Keratinocyte (primary cell): ENCODE results near the gene LTF. TPM values are rescaled to one million over a fixed set of nuclear protein-coding genes. Genes with fewer than 3 reads are reported as not detected.
"Not testable (repeated sequence)": the region's sequence is repeated elsewhere in the genome, so short reads cannot be mapped to it uniquely, and the experiment has no call there.

Experiments used
- DNase-seq: peaks from one replicate; pipeline ENCODE4 v3.0.0-alpha.2; 2011; ENCODE audit warnings: low read depth, missing footprints, low spot score
- FAIRE-seq: peaks from 2 replicates; lab custom pipeline; 2011; peaks lifted over from hg19 to GRCh38; lab: Jason Lieb, UNC
- H2AFZ ChIP-seq: 2 replicates; pipeline ENCODE4 v1.6.0; 2012; ENCODE audit warnings: low read length, control low read depth, inconsistent platforms; ENCODE audit not compliant: control insufficient read depth
- H3K27ac ChIP-seq: 2 replicates; pipeline ENCODE4 v1.5.1; 2011; ENCODE audit warnings: low read length; ENCODE audit not compliant: control insufficient read depth, insufficient read depth
- H3K27me3 ChIP-seq: 3 replicates; pipeline ENCODE4 v1.6.0; 2011; ENCODE audit warnings: low read length; ENCODE audit not compliant: control insufficient read depth, insufficient read depth; ENCODE audit errors: extremely low read depth
- H3K36me3 ChIP-seq, 2 experiments: 2 replicates in 1 of 2; 3 replicates in 1 of 2; pipeline ENCODE4 v1.5.1; 2011; ENCODE audit warnings: low read length in 2 of 2, mild to moderate bottlenecking in 1 of 2; ENCODE audit not compliant: control insufficient read depth in 2 of 2, insufficient read depth in 2 of 2; ENCODE audit errors: extremely low read depth in 1 of 2
- H3K4me1 ChIP-seq: 3 replicates; pipeline ENCODE4 v1.5.1; 2011; ENCODE audit warnings: low read length; ENCODE audit not compliant: control insufficient read depth, insufficient read depth; ENCODE audit errors: extremely low read depth
- H3K4me2 ChIP-seq: 3 replicates; pipeline ENCODE4 v1.6.0; 2011; ENCODE audit warnings: low read depth, low read length; ENCODE audit not compliant: control insufficient read depth, insufficient read depth; ENCODE audit errors: extremely low read depth
- H3K4me3 ChIP-seq, 3 experiments: fragments of 200-600 bp in 1 of 3; sonication (generic) in 1 of 3; 2 replicates in 2 of 3; 3 replicates in 1 of 3; pipeline ENCODE4 v1.5.1; 2011 to 2016; ENCODE audit warnings: low read length in 3 of 3, mild to moderate bottlenecking in 3 of 3, control low read depth in 2 of 3, inconsistent platforms in 1 of 3, low read depth in 1 of 3, mixed read lengths in 1 of 3, mixed run types in 1 of 3, moderate library complexity in 1 of 3; ENCODE audit not compliant: control insufficient read depth in 2 of 3, insufficient read depth in 2 of 3; ENCODE audit errors: extremely low read depth in 1 of 3
- H3K79me2 ChIP-seq: 2 replicates; pipeline ENCODE4 v1.6.0; 2012; ENCODE audit warnings: low read length; ENCODE audit not compliant: control insufficient read depth, insufficient read depth
- H3K9ac ChIP-seq: 3 replicates; pipeline ENCODE4 v1.6.0; 2011; ENCODE audit warnings: low read length; ENCODE audit not compliant: control insufficient read depth, insufficient read depth; ENCODE audit errors: extremely low read depth
- H3K9me1 ChIP-seq: 3 replicates; pipeline ENCODE4 v1.6.0; 2011; ENCODE audit warnings: low read length; ENCODE audit not compliant: control insufficient read depth, insufficient read depth; ENCODE audit errors: extremely low read depth
- H3K9me3 ChIP-seq: 2 replicates; pipeline ENCODE4 v1.5.1; 2012; ENCODE audit warnings: low read depth, low read length; ENCODE audit not compliant: control insufficient read depth
- H4K20me1 ChIP-seq: 3 replicates; pipeline ENCODE4 v1.6.0; 2011; ENCODE audit warnings: low read length; ENCODE audit not compliant: control insufficient read depth, insufficient read depth; ENCODE audit errors: extremely low read depth
- CTCF ChIP-seq, 3 experiments: IDR thresholded peaks in 1 of 3; conservative IDR thresholded peaks in 1 of 3; optimal IDR thresholded peaks in 1 of 3; 2 replicates in 2 of 3; 3 replicates in 1 of 3; pipeline versions ENCODE3 to v1.5.1; 2011; ENCODE audit warnings: low read length in 3 of 3, mild to moderate bottlenecking in 3 of 3, moderate library complexity in 2 of 3, control low read depth in 1 of 3, inconsistent platforms in 1 of 3; ENCODE audit not compliant: insufficient read depth in 2 of 3; ENCODE audit errors: extremely low read depth in 1 of 3
- EZH2 ChIP-seq: IDR thresholded peaks from one replicate; pipeline ENCODE4 v1.6.1; 2012; ENCODE audit warnings: inconsistent platforms, mild to moderate bottlenecking, low read length, moderate library complexity
- dilution Hi-C: fragments of 300-500 bp; cut with MboI; formaldehyde crosslinking; loops from one replicate; pipeline ENCODE4 v1.7.0; 2020; ENCODE audit warnings: low sequenced_read_pairs; ENCODE audit not compliant: extremely low pct_ligation_motif_present
- polyA plus RNA-seq, 5 experiments: library from polyadenylated mRNA; depleted of rRNA in 3 of 5; stranded (reverse) in 3 of 5; stranded (forward) in 1 of 5; unstranded in 1 of 5; fragments of >200 nt; gene quantifications; 1 replicate in 1 of 5; 2 replicates in 3 of 5; 3 replicates in 1 of 5; pipeline versions ENCODE4 v1.2.1 to v1.2.3, GENCODE V29; 2011 to 2012; ENCODE audit warnings: missing spikeins in 2 of 5, low read depth in 1 of 5, low replicate concordance in 1 of 5

The LTF gene
- polyA plus RNA-seq, 1 donor (not counting 4 experiments of a cell fraction or from before 2014, with no cell fraction given): not detected

- FAIRE-seq: no peak
- Histone ChIP-seq H2AFZ (no peak overlapping the region), H3K4me2 (no peak overlapping the region), H3K27me3 (no peaks in the 10 kb centered on the region), H3K36me3 (no peaks in the 10 kb centered on the region), H3K9me3 (no peaks in the 10 kb centered on the region), H3K27ac (no peak overlapping the region), H3K9me1 (no peaks in the 10 kb centered on the region), H3K79me2 (no peaks in the 10 kb centered on the region), H3K4me3 (no peak overlapping the region), H4K20me1 (no peaks in the 10 kb centered on the region), H3K9ac (no peak overlapping the region), H3K4me1 (no peaks in the 10 kb centered on the region)
- no peak for TF ChIP-seq EZH2
- TF ChIP-seq CTCF (optimal IDR thresholded peaks at IDR 0.05 in 1 of 3, IDR thresholded peaks at IDR 0.05 in 1 of 3, conservative IDR thresholded peaks at IDR 0.05 in 1 of 3; ENCODE audit: extremely low read depth in 1 of 3, insufficient read depth in 2 of 3, low read length in 3 of 3): no peak
- DNase-seq: no peak
- dilution Hi-C loops: no loop called here
Measured at GRCh38 chr3:46393011-46393410, 71.7 kb downstream of the LTF start.

GRCh38 chr3:46391526-46391925 lies 73.2 kb downstream of the LTF start:
- H3K9ac ChIP-seq, H3K79me2 ChIP-seq, dilution Hi-C loops, H3K9me3 ChIP-seq, H3K9me1 ChIP-seq, H3K27me3 ChIP-seq, H4K20me1 ChIP-seq, H2AFZ ChIP-seq, H3K27ac ChIP-seq, DNase-seq, H3K4me3 ChIP-seq, FAIRE-seq, H3K4me1 ChIP-seq, H3K36me3 ChIP-seq, H3K4me2 ChIP-seq: not testable (repeated sequence)

GRCh38 chr3:46389306-46389705 lies 75.4 kb downstream of the LTF start:
- H3K79me2 ChIP-seq: no peaks in the 10 kb centered on the region
- no peak overlapping the region for H3K27ac ChIP-seq
- H4K20me1 ChIP-seq: no peaks in the 10 kb centered on the region
- H3K27me3 ChIP-seq: no peaks in the 10 kb centered on the region
- no peaks in the 10 kb centered on the region for H3K9me1 ChIP-seq
- H3K4me2 ChIP-seq: no peak overlapping the region
- no peak overlapping the region for H3K4me3 ChIP-seq
- H2AFZ ChIP-seq: no peak overlapping the region
- FAIRE-seq (no peak), DNase-seq (no peak)
- no peak overlapping the region for H3K9ac ChIP-seq
- peaks cover 14% of the 10 kb centered on the region for H3K4me1 ChIP-seq
- peaks cover 2% of the 10 kb centered on the region for H3K9me3 ChIP-seq
- H3K36me3 ChIP-seq: no peaks in the 10 kb centered on the region
- dilution Hi-C loops: no loop called here
- TF ChIP-seq CTCF (optimal IDR thresholded peaks at IDR 0.05 in 1 of 3, IDR thresholded peaks at IDR 0.05 in 1 of 3, conservative IDR thresholded peaks at IDR 0.05 in 1 of 3; ENCODE audit: extremely low read depth in 1 of 3, insufficient read depth in 2 of 3, low read length in 3 of 3): no peak
- no peak for TF ChIP-seq EZH2

- H3K4me2 ChIP-seq, H3K27ac ChIP-seq, H3K4me3 ChIP-seq, H3K79me2 ChIP-seq, H2AFZ ChIP-seq, H3K9ac ChIP-seq, H3K9me1 ChIP-seq, H3K36me3 ChIP-seq, dilution Hi-C loops, FAIRE-seq, H3K9me3 ChIP-seq, H3K27me3 ChIP-seq, H4K20me1 ChIP-seq, DNase-seq: not testable (repeated sequence)
- peaks cover 14% of the 10 kb centered on the region for H3K4me1 ChIP-seq
Measured at GRCh38 chr3:46388847-46389246, 75.9 kb downstream of the LTF start.
